ENCODE measurements around the gene ZNF83. TPM values are rescaled to one million over a fixed set of nuclear protein-coding genes. Genes with fewer than 3 reads are reported as not detected.

ZNF83 gene
- total RNA-seq, 1 experiment from 2014 or later, result 31.6 TPM

GRCh38 chr19:52613299-52613906, 24.8 kb downstream of the ZNF83 start:
- H4K5ac ChIP-seq (ENCODE audit: insufficient read length, low read depth, low read length), result no peak overlapping the region
- H3K9me3 Mint-ChIP-seq, result peaks cover 38 to 51% of the 10 kb centered on the region in 2 experiments
- no peak overlapping the region for H3K23ac ChIP-seq (ENCODE audit: insufficient read length, low read depth, low read length)

More at GRCh38 chr19:52613299-52613906, 24.8 kb downstream of the ZNF83 start:
- Histone ChIP-seq H3K14ac (ENCODE audit: insufficient read depth, low read length) (no peak overlapping the region), H4K91ac (ENCODE audit: insufficient read length, low read depth, low read length) (no peak overlapping the region), H2BK15ac (ENCODE audit: low read depth, low read length) (no peak overlapping the region), H3K27ac (ENCODE audit: insufficient read length, low read depth, low read length) (no peak overlapping the region), H2AFZ (ENCODE audit: low read length) (no peak overlapping the region), H3K4ac (ENCODE audit: low read depth, low read length) (no peak overlapping the region), H3K56ac (ENCODE audit: insufficient read length, low read depth, low read length) (no peak overlapping the region), H3K27me3 (ENCODE audit: insufficient read depth, low read length) (no peaks in the 10 kb centered on the region), H2BK5ac (ENCODE audit: insufficient read length, low read length) (no peak overlapping the region), H2BK120ac (ENCODE audit: low read depth, low read length, poor library complexity, severe bottlenecking) (no peak overlapping the region), H2AK5ac (ENCODE audit: insufficient read length, low read length) (no peak overlapping the region), H4K8ac (replicated peaks; ENCODE audit: insufficient read length, low read depth, low read length) (no peak overlapping the region), H3K79me1 (ENCODE audit: insufficient read depth, low read depth, low read length, poor library complexity, severe bottlenecking) (no peaks in the 10 kb centered on the region), H3K9me3 (ENCODE audit: control insufficient read depth, low read depth, low read length) (peaks cover 18% of the 10 kb centered on the region), H3K18ac (ENCODE audit: insufficient read length, low read depth, low read length) (no peak overlapping the region), H4K20me1 (ENCODE audit: control insufficient read depth, insufficient read depth, insufficient read length) (no peaks in the 10 kb centered on the region), H2BK20ac (ENCODE audit: low read depth, low read length, poor library complexity, severe bottlenecking) (no peak overlapping the region), H3K4me1 (ENCODE audit: insufficient read depth, low read length) (no peaks in the 10 kb centered on the region), H2BK12ac (ENCODE audit: insufficient read length, low read depth, low read length) (no peak overlapping the region), H3K9ac (ENCODE audit: extremely low read depth, insufficient read length, low read length) (no peak overlapping the region), H3K23me2 (ENCODE audit: insufficient read length, low read depth, low read length, poor library complexity, severe bottlenecking) (no peaks in the 10 kb centered on the region), H3T11ph (ENCODE audit: low read length) (no peak overlapping the region), H3K4me2 (ENCODE audit: insufficient read depth, insufficient read length, low read length) (no peak overlapping the region), H3K79me2 (ENCODE audit: insufficient read depth, low read length) (no peaks in the 10 kb centered on the region)
- Mint-ChIP-seq H3K27me3 (ENCODE audit: low read depth) (no peaks in the 10 kb centered on the region), H3K27ac (no peak overlapping the region), H3K36me3 (ENCODE audit: insufficient read depth in 1 of 3, low read depth in 3 of 3) (peaks cover 62 to 68% (median 62%) of the 10 kb centered on the region in 3 experiments), H3K4me3 (no peak overlapping the region), H3K4me1 (no peaks in the 10 kb centered on the region)
- no CpG with 5 or more reads among the region's 5 CpGs for WGBS (ENCODE audit: extremely low coverage, insufficient read length, low lambda C conversion rate)
- no peak for TF ChIP-seq CTCF (conservative IDR thresholded peaks at IDR 0.05)
- DNase-seq, result no peak
